ENCODE data around the gene TMPRSS7. TPM values are rescaled to one million over a fixed set of nuclear protein-coding genes. Genes with fewer than 3 reads are reported as not detected.
A peak's percentile ranks its signal among the peaks of the same experiment; 100 is the strongest.

The TMPRSS7 gene
- total RNA-seq, 8 experiments from 2014 or later, result 0.17 to 2.1 (median 0.20) TPM; not detected in 5

DNA sequence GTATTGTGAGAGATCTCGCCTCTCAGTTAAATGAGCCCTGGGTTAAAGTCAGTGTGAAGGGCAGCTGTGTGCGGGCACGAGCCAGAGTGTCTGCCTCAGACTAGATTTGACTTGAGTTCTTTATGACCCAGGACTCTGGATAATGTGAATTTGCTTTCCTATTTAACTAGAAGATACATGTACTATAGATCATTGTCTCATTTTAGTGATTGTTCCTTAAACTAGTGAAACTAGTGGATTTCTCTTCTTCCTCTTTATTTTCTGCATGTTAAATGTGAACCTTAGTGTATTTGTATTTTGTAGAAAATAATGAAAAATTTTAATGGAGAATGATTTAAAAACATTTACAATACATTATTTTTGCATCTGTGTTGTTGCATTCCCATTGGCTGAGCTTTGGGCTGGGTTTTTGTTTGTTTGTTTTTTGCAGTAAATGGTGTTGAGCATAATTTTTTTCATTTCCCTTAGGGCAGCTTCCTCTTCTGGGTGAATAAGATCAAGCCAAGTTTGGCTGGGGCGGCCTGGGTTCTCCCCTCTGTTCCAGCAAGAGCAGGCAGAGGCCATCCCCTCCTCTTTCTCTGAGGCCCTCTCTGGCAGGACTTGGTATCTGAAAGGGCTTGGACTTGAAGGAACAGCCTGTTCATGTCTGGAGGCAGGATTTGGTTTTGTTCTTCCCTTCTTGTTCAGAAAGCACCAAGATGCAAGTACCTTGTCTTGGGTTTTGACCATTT lies 83.5 kb downstream of the TMPRSS7 start:
- WGBS, 10 experiments, result 67 to 100% (median 83%) methylated on average over 1 to 4 of the region's 4 CpGs; no CpG with 5 or more reads in 2 of the 10 experiments
- H3K4me3 ChIP-seq, result no peak overlapping the region
- no peak overlapping the region for H3K27ac ChIP-seq
- peak in 2 of 8 experiments; percentile 53 to 66 for ATAC-seq (replicated peaks in 6 of 8)
- in situ Hi-C loops (cut with MboI; ENCODE audit: low pct_unique_long_range_greater_than_20kb in 2 of 9, low sequenced_read_pairs in 9 of 9, unreplicated experiment in 9 of 9), result loop anchor here in 2 of 9 experiments (25.0 kb wide), 2 partner anchors 394 to 419 kb away; no protein-coding TSS in a partner anchor
- H3K4me1 ChIP-seq (replicated peaks in 1 of 2), result no peaks in the 10 kb centered on the region

GRCh38 chr3:112119962-112120836 lies 85.7 kb downstream of the TMPRSS7 start:
- ATAC-seq (replicated peaks in 6 of 8), result no peak
- 41 to 87% (median 76%) methylated on average over 3 to 9 of the region's 9 CpGs for WGBS, 10 experiments
- in situ Hi-C loops (cut with MboI; ENCODE audit: low pct_unique_long_range_greater_than_20kb in 2 of 9, low sequenced_read_pairs in 9 of 9, unreplicated experiment in 9 of 9), result loop anchor here in 2 of 9 experiments (25.0 kb wide), 2 partner anchors 392 to 417 kb away; no protein-coding TSS in a partner anchor
- H3K4me1 ChIP-seq (replicated peaks in 1 of 2), result peaks cover 5 to 9% of the 10 kb centered on the region in 2 donors
- no peak overlapping the region for H3K27ac ChIP-seq
- H3K4me3 ChIP-seq, result no peak overlapping the region

GRCh38 chr3:112121577-112122547 lies 87.3 kb downstream of the TMPRSS7 start:
- no peak overlapping the region for H3K27ac ChIP-seq
- ATAC-seq (replicated peaks in 6 of 8), result no peak

DNA sequence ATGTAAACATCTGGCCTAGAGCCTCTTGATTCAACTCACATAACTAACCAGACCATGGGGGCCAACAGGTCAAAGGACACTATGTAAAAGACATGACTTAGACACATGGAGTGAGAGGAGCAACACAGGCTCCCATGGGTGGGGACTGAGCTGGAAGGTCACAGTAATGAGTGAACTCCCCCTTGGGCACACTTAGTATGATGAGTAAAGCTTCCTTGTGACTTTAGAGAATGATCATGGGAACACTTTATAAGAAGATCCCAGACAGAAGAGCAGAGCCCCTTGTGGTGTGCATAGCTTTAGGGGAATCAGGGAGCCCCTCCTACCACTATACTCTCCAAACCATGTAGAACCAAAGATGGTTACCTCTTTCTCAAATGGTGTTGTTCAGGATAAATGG lies 88.3 kb downstream of the TMPRSS7 start:
- ATAC-seq (replicated peaks in 6 of 8), result no peak
- no peak overlapping the region for H3K27ac ChIP-seq
- in situ Hi-C loops (cut with MboI; ENCODE audit: low pct_unique_long_range_greater_than_20kb in 2 of 9, low sequenced_read_pairs in 9 of 9, unreplicated experiment in 9 of 9), result loop anchor here in 2 of 9 experiments (25.0 kb wide), 2 partner anchors 389 to 414 kb away; no protein-coding TSS in a partner anchor
- peaks cover 26 to 30% of the 10 kb centered on the region in 2 donors for H3K4me1 ChIP-seq (replicated peaks in 1 of 2)
- no peak overlapping the region for H3K4me3 ChIP-seq

More at GRCh38 chr3:112121577-112122547, 87.3 kb downstream of the TMPRSS7 start:
- Histone ChIP-seq H3K4me1 (replicated peaks in 1 of 2) (peaks cover 20 to 24% of the 10 kb centered on the region in 2 donors), H3K4me3 (no peak overlapping the region)
- 38 to 100% (median 85%) methylated on average over 1 to 2 of the region's 2 CpGs for WGBS, 10 experiments
- in situ Hi-C loops (cut with MboI; ENCODE audit: low pct_unique_long_range_greater_than_20kb in 2 of 9, low sequenced_read_pairs in 9 of 9, unreplicated experiment in 9 of 9), result loop anchor here in 2 of 9 experiments (25.0 kb wide), 2 partner anchors 390 to 415 kb away; no protein-coding TSS in a partner anchor

DNA sequence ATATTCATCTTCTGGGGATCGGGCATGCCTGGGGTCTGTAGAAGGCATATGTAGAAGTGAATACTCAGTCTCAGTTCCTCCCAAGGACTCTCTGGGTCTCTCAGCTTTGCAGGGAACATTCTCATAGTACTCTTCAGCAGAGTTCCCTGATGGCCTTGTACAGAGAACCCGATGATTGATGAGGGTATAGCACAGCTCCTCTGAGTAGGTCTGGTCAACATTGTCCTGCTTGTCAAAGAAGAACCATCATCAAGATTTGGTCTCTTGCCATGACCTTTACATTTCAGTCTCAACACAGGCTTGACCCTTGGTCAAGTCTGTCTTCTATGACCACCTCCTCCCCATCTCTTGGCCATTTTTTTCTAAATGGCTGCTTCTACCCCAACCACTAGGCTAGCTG lies 89.0 kb downstream of the TMPRSS7 start:
- 79 to 100% (median 100%) methylated on average over 1 to 2 of the region's 2 CpGs; no CpG with 5 or more reads in 3 of the 10 experiments for WGBS, 10 experiments
- no peak overlapping the region for H3K4me3 ChIP-seq
- H3K27ac ChIP-seq, result no peak overlapping the region
- no peak for ATAC-seq (replicated peaks in 6 of 8)
- in situ Hi-C loops (cut with MboI; ENCODE audit: low pct_unique_long_range_greater_than_20kb in 2 of 9, low sequenced_read_pairs in 9 of 9, unreplicated experiment in 9 of 9), result loop anchor here in 2 of 9 experiments (25.0 kb wide), 2 partner anchors 389 to 414 kb away; no protein-coding TSS in a partner anchor
- H3K4me1 ChIP-seq (replicated peaks in 1 of 2), result peaks cover 27 to 31% of the 10 kb centered on the region in 2 donors

DNA sequence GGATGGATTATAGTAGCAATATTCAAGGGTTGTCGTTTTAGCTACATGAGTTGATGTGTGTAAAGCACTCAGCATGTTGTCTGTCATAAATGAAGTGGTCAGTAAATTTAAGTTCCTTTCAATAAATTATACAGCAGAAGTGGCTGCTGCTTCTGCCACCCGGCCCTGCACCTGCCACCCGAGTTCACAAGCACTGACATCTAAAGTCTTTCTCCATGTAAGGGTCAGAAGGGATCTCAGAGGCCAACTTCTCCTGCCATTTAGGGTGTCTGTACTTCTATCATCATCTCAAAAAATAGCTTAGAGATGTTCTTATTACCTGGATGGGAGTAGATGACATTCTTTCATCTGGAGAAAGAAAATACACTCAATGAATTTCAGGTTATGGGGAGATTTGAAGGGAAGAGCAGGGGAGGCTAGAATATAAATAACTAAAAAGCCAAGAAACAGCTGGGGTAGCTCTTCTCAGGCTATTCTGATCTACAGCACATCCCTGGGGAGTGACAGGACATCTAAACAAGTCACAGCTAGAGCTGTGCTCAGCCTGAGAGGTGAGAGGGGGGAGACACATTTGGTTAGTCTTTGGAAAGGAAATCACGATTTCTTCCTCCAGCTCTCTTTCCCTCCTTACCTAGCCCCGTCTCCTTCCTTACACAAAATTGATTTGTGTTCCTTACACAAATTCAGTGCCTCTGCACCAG lies 90.5 kb downstream of the TMPRSS7 start:
- peaks cover 27 to 34% of the 10 kb centered on the region in 2 donors for H3K4me1 ChIP-seq (replicated peaks in 1 of 2)
- 47 to 100% (median 80%) methylated on average over 1 to 3 of the region's 5 CpGs; no CpG with 5 or more reads in 2 of the 10 experiments for WGBS, 10 experiments
- in situ Hi-C loops (cut with MboI; ENCODE audit: low pct_unique_long_range_greater_than_20kb in 2 of 9, low sequenced_read_pairs in 9 of 9, unreplicated experiment in 9 of 9), result loop anchor here in 5 of 9 experiments (25.0 kb wide), 2 partner anchors 387 to 412 kb away; no protein-coding TSS in a partner anchor
- H3K4me3 ChIP-seq, result no peak overlapping the region
- peak in 3 of 8 experiments; percentile 32 to 53 (median 44) for ATAC-seq (replicated peaks in 6 of 8)
- no peak overlapping the region for H3K27ac ChIP-seq

GRCh38 chr3:112126511-112126911 lies 92.0 kb downstream of the TMPRSS7 start:
- no peak overlapping the region for H3K4me3 ChIP-seq
- no peak overlapping the region for H3K27ac ChIP-seq
- ATAC-seq (replicated peaks in 6 of 8), result peak in 5 of 8 experiments; percentile 25 to 84 (median 75)
- in situ Hi-C loops (cut with MboI; ENCODE audit: low pct_unique_long_range_greater_than_20kb in 2 of 9, low sequenced_read_pairs in 9 of 9, unreplicated experiment in 9 of 9), result loop anchor here in 3 of 9 experiments (25.0 kb wide), 1 partner anchor 386 kb away; no protein-coding TSS in a partner anchor
- WGBS, 10 experiments, result 43 to 86% (median 57%) methylated on average over 1 of the region's 1 CpG; no CpG with 5 or more reads in 5 of the 10 experiments
- H3K4me1 ChIP-seq (replicated peaks in 1 of 2), result peaks cover 27 to 34% of the 10 kb centered on the region in 2 donors

DNA sequence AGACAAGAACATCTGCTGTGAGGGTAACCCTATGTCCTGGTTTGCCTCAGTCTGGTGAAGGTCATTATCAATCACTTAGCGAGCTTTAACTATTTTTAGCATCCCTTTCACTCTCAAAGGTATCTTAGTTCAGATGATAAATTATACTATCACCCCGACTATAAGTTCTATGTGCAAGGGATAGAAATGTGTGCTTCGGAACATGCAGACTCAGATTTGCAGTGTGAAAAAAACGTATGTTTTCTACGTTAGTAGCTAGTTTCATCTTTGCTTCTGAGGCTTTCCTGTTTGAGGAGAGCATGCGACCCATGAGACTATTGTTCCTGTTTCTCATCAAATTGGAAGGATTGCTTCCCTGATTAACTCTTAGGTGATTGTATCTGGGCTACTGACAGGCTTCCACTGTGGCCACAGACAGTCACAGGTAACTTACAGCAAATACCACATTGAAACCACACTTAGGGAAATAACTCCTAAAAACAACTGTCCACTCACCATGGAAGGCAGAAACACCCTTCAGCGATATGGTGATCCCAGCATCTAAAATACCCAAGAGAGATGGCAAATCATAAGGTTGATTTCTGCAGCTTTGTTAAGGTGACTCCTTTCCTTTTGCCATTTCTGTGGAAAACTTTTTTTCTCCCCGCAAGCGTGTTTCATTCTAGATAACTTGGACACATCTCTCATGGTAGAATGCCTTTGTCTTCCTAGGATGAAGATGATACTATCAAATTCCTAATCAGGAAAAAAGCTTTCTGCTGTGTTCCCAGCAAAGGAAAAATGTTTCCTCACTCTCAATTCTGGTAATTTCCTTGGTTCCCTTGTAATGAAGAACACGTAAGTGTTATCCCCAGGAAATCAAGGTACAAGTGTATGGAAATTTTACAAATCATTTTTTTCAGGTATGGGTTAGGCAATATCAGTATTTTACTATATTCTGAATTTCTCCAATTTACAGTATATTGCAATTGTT lies 93.3 kb downstream of the TMPRSS7 start:
- in situ Hi-C loops (cut with MboI; ENCODE audit: low pct_unique_long_range_greater_than_20kb in 2 of 9, low sequenced_read_pairs in 9 of 9, unreplicated experiment in 9 of 9), result loop anchor here in 3 of 9 experiments (25.0 kb wide), 1 partner anchor 384 kb away; no protein-coding TSS in a partner anchor
- peak in 3 of 8 experiments; percentile 15 to 66 (median 61) for ATAC-seq (replicated peaks in 6 of 8)
- 72 to 100% (median 83%) methylated on average over 1 to 10 of the region's 10 CpGs; no CpG with 5 or more reads in 1 of the 10 experiments for WGBS, 10 experiments
- no peak overlapping the region for H3K27ac ChIP-seq
- no peak overlapping the region for H3K4me3 ChIP-seq
- H3K4me1 ChIP-seq (replicated peaks in 1 of 2), result peaks cover 27 to 34% of the 10 kb centered on the region in 2 donors

DNA sequence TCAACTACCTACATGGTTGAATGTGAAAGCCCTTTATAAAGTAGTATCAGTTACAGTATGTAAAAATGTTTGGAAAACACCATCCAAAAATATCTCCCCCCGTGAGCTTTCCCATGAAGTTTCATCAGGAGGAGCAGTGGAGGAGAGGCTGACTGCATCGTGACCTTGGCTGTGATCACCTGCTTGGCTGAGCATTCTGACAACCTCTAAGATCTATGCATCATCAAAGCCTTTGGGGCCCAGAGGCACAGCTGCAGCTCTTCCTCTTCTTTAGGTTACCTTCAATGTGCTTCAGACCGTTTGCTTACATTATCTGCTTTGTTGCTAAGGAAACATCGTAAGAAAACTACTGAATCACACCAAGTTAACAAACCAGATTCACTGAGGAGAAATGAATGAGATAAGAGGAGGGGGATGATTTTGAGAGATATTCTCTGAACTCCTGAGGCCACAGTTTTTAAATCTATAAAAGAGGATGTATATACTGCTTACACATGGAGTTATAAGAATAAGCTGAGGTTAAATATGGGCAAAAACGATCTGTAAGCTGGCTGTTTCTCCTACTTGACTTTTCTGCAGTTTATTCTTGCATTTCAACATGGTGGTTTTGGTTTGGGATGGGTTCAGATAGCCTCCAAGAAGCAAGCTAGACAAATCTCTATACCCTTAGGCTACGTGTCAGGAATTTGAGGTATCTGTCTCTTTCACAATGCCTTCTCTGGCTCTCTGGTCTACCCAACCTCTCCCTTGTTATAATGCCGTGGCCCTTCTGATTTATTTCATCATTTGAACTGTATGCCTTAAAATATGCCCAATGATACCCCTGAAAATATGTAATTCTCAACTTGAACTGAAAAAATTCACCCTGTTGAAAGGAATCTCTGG lies 94.5 kb downstream of the TMPRSS7 start:
- in situ Hi-C loops (cut with MboI; ENCODE audit: low pct_unique_long_range_greater_than_20kb in 2 of 9, low sequenced_read_pairs in 9 of 9, unreplicated experiment in 9 of 9), result loop anchor here in 3 of 9 experiments (25.0 kb wide), 1 partner anchor 383 kb away; no protein-coding TSS in a partner anchor
- Histone ChIP-seq H3K4me3 (no peak overlapping the region), H3K27ac (no peak overlapping the region), H3K4me1 (replicated peaks in 1 of 2) (peaks cover 27 to 34% of the 10 kb centered on the region in 2 donors)
- 48 to 80% (median 74%) methylated on average over 1 to 7 of the region's 7 CpGs for WGBS, 10 experiments
- ATAC-seq (replicated peaks in 6 of 8), result peak in 5 of 8 experiments; percentile 33 to 55 (median 52)
